GM19099 (cell line): ENCODE results near the gene ADAMTS4.

Experiments used
- POLR2A ChIP-seq: IDR thresholded peaks from 3 replicates; pipeline ENCODE4 v1.6.1; 2011; ENCODE audit warnings: low read depth; ENCODE audit not compliant: insufficient read length; ENCODE audit errors: extremely low read depth

The ADAMTS4 gene

GRCh38 chr1:161172776-161173376, 26.0 kb downstream of the ADAMTS4 start:
- TF ChIP-seq POLR2A, result no peak

- TF ChIP-seq POLR2A, result no peak
Measured at GRCh38 chr1:161172349-161172748, 26.5 kb downstream of the ADAMTS4 start.

GRCh38 chr1:161171696-161172095, 27.2 kb downstream of the ADAMTS4 start:
- no peak for TF ChIP-seq POLR2A

- TF ChIP-seq POLR2A, result no peak
Measured at GRCh38 chr1:161171191-161171590, 27.7 kb downstream of the ADAMTS4 start.

- TF ChIP-seq POLR2A, result no peak
Measured at GRCh38 chr1:161168906-161169305, 29.9 kb downstream of the ADAMTS4 start.

- TF ChIP-seq POLR2A, result no peak
Measured at GRCh38 chr1:161166669-161167548, 31.9 kb downstream of the ADAMTS4 start.

GRCh38 chr1:161165742-161166668, 32.8 kb downstream of the ADAMTS4 start, which contains the start of gene PPOX:
Gene PPOX, plus strand, starts transcription at chr1:161166426. Its CDS starts 422 bp downstream, at chr1:161166848.
- TF ChIP-seq POLR2A, result peak; percentile 87

GRCh38 chr1:161164901-161165610, 33.8 kb downstream of the ADAMTS4 start:
- no peak for TF ChIP-seq POLR2A

GRCh38 chr1:161163793-161164192, 35.1 kb downstream of the ADAMTS4 start:
- no peak for TF ChIP-seq POLR2A

- TF ChIP-seq POLR2A, result no peak
Measured at GRCh38 chr1:161162806-161163205, 36.0 kb downstream of the ADAMTS4 start.

- TF ChIP-seq POLR2A, result no peak
Measured at GRCh38 chr1:161162052-161162451, 36.8 kb downstream of the ADAMTS4 start.

GRCh38 chr1:161161652-161162051, 37.2 kb downstream of the ADAMTS4 start:
- TF ChIP-seq POLR2A, result no peak

- TF ChIP-seq POLR2A, result no peak
Measured at GRCh38 chr1:161160671-161161145, 38.1 kb downstream of the ADAMTS4 start.

- TF ChIP-seq POLR2A, result no peak
Measured at GRCh38 chr1:161159913-161160243, 39.0 kb downstream of the ADAMTS4 start.
